CD4-positive, alpha-beta T cell treated with Interleukin-15 for 4 hours (primary cell): ENCODE data around the gene ZNF511.

Source experiments
- DNase-seq: peaks from one replicate; pipeline ENCODE4 v3.0.0-alpha.2; 2020; ENCODE audit warnings: low spot score

Gene ZNF511

DNA sequence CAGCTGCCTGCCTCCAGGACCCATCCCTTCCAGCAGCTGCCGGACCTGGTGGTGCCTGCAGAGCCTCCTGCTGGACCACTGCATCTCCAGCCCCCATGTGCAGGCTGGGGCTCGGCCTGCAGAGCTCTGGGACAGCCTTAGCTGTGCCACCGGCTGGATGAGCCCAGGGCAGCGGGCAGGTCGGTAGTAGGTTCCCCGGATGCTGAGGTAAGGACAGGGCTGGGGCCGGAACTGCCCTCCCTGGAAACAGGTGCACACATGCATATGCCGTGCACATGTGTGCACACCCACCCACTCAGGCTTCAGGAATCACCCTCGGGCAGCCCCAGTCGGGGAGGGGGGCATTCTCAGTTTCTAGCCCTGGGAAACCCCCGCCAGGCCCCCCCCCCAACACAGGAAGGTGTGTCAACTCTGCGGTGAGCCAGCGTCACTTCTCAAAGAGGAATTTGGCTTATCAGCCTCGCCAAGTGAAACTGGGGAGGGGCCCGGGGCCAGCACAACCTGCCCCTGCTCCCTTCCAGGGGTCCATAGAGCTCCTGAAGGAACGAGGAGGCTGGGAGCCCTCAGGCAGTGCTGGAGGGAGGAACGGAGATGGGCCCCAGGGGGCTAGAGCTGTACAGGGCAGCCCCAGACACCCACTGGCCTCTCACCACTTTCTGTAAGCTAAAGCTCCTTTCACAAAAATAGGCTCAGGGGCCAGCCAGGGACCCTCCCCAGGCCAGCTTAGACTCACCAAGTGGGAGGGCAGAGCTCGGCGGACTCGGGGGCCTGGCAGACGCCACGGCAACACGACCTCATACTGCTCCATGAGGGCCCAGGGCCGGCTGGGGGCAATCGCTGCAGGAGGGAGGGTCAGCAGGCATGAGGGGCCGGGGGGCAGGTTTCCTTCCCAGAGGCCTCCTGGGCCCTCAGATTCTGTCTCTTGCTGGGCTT is 33.7 kb upstream of the ZNF511 start:
- DNase-seq = peak; percentile 84

- DNase-seq = peak; percentile 46
These were observed 33.0 kb upstream of the ZNF511 start for GRCh38 chr10:133275684-133276092.

DNA sequence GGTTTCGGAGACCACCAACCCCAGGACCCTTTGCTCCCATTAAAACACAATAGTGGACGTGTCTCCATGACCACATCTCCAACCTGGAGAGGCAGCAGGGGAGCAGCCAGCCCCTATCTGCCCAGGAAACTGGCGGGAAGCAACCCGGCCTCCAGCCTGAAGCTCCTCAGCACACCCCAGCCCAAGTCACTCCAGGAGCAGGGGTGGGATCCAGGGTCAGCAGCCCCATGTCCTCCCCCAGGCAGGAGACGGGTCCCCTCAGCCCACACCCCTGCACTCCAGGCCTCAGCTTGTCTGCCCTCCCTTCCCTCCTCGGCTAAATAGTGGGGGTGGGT is 32.6 kb upstream of the ZNF511 start:
- DNase-seq = no peak

- peak; percentile 64 for DNase-seq
These were observed 32.1 kb upstream of the ZNF511 start, which contains the start of gene ADAM8 for GRCh38 chr10:133276435-133277201. TSS of gene ADAM8 (minus strand) at chr10:133276868. CDS start at chr10:133276817, 51 bp downstream.

- no peak for DNase-seq
These were observed 31.3 kb upstream of the ZNF511 start for GRCh38 chr10:133277277-133277992.

DNA sequence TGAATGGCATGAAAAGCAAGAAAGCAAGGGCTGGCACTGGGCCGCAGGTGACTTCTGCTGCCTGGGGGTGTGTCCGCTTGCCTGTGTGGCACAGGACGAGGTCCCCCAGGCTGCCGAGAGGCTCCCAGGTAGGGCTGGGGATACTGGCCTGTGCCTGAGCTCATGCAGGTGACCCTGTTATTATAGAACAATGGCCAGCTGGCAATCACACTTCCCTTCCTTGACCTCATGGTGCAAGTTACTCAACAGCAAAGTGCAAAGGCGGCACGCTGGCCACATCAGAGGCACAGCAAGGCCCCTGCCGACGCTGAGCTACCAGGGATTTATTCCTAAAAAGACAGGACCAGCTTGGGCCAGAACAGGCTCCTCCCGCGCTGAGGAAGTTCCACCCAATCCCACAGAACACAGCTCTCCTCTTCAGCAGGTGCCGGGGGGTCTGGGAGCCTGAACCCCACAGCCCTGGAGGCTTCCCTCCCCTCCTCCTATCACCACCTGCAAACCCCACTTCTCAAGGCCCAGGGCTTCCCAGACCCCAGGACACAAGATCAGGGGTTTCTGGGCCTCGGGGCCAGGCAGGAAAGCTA is 30.6 kb upstream of the ZNF511 start:
- no peak for DNase-seq

DNA sequence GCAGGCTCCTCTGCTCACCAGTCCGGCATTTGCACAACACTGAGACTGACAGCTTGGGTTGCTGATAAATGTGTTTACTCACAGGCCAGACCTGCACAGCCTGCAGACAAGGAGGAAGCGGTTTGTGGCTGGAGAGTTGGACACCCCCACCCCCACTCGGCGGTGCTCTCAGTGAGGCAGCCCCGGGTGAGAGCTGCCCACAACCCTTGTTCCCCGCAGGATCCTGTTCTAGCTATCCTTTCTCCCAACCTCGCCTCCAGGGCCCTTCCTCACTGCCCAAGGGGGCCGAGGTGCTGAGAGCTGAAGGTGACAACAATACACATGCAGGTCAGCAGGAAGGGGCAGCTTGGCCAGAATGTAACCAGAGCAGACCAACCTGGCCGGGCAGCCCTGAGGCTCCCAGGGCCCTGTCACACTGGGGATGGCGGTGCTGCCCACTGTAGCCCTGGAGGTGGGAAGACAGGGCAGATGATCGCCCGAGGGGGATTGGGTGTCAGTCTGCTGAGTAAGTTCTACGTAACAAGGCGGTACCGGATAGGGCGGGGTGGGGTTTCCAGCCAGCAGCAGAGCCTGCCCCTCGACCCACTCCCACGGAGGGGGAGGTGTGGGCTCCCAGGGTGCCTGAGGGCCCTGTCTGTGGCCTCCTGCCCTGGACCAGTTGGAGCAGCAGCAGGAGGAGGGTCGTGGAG is 30.0 kb upstream of the ZNF511 start:
- DNase-seq = peak; percentile 75

- no peak for DNase-seq
These were observed 29.1 kb upstream of the ZNF511 start for GRCh38 chr10:133279326-133280226.

DNA sequence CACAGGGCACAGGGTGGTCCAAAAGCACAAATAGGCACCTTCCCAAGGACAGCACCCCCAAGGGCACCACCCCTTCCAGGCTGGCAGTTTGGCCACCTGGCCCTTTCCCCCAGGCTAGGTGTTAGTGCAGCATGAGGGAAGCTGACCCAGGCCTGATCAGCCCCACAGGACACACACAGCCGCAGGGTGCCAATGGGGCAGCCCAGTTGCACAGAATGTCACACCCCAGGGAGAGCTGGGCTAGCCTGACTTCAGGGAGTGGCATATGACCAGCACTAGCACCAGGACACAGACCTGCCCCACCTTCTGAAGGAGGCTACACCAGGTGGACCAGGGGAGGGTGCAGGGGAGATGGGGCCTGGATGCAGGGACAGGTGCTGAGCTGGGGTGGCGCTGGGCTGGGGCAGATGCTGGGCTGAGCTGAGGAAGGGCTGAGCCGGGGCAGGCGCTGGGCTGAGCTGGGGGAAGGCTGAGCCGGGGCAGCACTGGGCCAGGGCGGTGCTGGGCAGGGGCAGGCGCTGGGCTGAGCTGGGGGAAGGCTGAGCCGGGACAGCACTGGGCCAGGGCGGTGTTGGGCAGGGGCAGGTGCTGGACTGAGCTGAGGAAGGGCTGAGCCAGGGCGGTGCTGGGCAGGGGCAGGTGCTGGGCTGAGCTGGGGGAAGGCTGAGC is 28.2 kb upstream of the ZNF511 start:
- no peak for DNase-seq

DNA sequence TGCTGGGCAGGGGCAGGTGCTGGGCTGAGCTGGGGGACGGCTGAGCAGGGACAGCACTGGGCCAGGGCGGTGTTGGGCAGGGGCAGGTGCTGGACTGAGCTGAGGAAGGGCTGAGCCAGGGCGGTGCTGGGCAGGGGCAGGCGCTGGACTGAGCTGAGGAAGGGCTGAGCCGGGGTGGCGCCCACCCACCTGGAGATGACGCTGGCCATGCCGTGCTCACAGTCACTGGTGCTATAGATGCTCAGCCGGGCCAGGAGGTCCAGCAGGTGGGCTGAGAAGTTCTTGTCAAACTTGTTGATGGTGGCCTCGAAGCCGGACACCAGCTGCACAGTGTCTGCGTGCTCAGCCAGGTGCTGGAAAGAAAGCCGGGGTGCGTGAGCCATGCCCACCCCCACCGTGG is 27.6 kb upstream of the ZNF511 start:
- DNase-seq = no peak

DNA sequence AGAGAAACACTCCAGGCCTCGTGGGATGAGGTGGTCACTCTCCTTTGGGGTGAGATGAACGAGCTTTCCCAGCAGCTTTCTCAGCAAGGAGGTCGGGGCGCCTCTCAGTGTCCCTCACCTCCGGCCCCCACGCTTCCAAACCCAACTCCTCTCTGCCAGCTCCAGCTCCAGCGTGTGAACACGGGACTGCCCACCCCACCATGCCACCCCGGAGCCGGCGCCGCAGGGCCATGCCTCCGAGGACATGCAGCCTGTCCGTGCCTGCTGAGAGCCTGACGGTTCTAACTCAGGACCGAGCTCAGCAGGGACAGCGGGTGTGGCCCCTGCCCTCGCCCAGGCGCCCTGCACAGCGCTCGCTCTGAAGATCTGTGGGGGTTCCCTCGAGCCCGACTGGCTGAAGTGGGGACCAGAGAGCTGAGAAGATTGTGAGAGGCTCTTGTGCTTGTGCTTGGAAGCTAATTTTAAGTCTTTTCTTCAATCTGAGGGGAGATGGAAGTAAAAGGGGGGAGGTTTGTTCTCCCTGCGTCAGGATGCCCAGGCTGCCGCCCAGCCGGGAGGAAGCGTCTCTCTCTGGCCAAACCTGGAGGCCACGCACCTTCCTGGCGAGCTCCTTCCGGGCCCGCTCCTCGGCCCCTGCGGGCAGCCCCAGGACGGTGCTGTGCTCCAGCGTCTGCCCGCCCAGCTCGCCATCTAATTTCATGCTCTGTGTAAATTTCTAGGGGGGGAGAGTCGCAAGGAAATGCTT is 26.9 kb upstream of the ZNF511 start:
- DNase-seq = no peak

- DNase-seq = no peak
These were observed 25.8 kb upstream of the ZNF511 start for GRCh38 chr10:133282846-133283390.

GRCh38 chr10:133283931-133284330 is 24.8 kb upstream of the ZNF511 start:
- DNase-seq = no peak

DNA sequence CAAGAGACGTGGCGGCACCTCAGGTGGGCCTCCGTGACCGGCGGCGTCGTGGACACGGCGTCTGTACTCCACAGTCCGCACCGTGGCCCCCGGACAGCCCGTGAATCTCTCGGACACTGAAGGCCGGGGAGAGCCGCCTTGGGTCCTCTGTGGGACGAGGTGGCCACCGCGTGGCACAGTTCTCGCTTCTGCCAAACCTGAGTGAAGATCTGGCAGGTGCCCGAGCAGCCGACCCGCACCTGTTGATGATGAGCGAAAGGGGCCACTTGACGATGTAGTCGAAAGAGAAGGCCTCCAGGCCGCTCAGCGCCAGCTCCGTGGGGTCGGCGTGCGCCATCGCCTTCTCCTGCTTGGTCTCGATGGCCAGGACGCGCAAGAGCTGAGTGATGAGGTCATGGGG is 23.5 kb upstream of the ZNF511 start:
- DNase-seq = no peak

DNA sequence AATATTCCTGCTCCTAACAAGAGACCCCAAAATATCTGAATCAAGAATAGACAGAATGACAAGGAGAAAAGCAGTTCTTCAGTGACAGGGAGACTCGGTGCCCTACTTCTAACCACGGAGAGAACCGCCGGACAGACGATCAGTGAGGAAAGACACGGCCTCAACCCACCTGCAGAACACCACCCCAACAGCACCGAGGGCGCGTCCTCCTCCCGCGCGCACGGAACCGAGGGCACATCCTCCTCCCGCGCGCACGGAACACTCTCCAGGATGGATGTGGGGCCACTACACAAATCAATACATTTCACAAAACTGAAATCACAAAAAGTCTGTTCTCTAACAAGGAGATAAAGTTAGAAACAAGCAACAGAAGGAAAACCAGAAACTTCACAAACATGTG is 22.3 kb upstream of the ZNF511 start:
- DNase-seq = no peak

DNA sequence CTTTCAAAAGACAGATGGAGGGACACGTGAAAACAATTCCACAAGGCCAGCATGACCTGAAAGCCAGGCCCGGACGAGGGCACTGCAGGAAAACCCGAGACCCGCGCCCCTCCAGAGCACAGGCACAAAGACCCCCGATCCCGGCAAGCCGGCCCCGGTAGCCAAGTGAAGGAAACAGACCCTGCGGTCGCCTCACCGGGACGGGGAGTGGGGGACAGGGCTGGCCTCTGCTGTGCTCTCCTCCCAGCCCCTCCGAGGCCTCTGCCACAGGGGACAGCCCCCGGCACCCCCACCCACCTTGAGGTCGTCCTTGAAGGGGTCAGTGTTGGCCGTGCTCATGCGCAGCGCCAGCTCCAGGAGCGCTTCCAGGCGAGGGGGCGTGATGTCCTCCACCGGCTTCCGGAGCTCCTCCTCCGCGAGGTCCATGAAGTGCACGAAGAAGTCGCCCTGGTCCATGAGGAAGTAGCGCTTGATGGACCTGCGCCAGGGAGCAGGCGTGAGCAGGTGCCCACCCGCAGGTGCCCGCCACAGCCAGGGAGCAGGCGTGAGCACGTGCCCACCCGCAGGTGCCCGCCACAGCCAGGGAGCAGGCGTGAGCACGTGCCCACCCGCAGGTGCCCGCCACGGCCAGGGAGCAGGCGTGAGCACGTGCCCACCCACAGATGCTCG is 20.7 kb upstream of the ZNF511 start:
- DNase-seq = no peak

DNA sequence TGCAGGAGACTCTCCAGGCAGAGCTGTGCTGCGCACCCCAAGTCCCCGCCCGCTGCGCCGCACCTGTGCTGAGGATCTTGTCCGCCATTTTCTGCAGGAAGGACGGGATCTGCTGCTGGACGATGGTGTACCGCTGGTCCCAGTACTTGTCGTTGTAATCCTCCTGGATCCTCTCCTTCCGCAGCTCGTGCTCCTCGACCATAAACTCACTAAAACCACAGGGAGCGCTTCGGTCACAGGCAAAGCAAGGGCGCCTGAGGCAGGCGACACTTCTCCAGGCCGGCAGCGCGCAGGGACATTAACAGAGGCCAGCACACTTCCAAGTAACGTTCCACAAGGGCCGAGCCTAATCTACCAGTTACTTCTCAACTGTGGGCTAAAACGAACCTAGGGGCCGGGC is 19.0 kb upstream of the ZNF511 start:
- DNase-seq = no peak
